Activated effector memory CD4-positive, alpha-beta T cell treated with Interleukin-2 at 50 U/mL for 16 hours (primary cell): ENCODE data around the gene SMIM27.
"Not testable (repeated sequence)": the region's sequence is repeated elsewhere in the genome, so short reads cannot be mapped to it uniquely, and the experiment has no call there.

Source experiments
- DNase-seq: peaks from one replicate; pipeline ENCODE4 v3.0.0-alpha.2; 2020

Gene SMIM27

DNA sequence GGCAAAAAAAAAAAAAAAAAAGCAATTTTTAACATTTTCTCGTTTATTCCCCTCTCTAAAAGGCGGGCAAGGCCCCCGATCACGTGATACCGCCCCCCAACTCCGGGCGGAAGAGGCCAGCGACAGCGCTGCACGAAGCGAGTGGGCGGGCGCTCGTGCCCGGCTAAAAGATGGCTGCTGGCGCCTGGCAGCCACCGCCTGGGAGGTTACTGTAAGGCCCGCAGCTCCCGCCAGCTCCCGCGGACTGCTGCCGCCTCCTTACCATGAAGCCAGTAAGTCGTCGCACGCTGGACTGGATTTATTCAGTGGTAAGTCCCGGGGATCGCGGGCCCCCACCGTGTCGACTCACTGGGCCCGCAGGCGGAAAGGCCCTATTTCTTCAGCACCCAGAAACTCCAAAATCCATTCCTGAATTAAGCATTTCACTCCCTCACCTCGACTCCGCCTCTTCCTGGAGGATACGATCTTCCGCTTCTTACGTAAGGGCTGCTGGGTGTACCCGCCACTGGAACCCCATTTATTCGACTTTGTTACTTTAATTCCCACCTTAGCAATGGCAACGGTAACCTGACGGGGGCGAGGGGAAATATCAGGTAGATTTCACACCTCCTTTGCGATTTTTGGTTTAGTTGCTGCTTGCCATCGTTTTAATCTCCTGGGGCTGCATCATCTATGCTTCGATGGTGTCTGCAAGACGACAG, at the start of gene SMIM27, which contains the start of gene TOPORS:
Gene SMIM27, plus strand, starts transcription at position 156 of the 701 bp plus-strand sequence. Its CDS starts 108 bp downstream, at position 264.
Gene TOPORS, minus strand, starts transcription at position 415 of the 701 bp plus-strand sequence. Its CDS starts 150 bp downstream, at position 265.
- DNase-seq = peak; percentile 83

DNA sequence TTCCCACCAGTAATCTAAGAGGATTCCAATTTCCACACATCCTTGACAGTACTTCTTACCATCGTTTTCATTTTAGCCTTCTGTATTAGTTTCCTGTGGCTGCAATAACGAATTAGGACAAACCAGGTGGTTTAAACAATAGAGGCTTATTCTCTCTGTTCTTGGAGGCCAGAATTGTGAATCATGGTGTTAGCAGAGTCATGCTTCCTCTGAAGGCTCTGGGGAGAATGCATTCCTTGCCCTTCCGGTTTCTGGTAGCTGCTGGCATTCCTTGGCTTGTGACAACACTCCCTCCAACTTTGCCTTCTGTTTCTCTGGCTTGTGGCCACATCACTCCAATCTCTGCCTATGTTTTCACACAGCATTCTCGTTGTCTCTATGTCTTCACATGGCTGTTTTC, 49.7 kb upstream of the SMIM27 start:
- DNase-seq = no peak

DNA sequence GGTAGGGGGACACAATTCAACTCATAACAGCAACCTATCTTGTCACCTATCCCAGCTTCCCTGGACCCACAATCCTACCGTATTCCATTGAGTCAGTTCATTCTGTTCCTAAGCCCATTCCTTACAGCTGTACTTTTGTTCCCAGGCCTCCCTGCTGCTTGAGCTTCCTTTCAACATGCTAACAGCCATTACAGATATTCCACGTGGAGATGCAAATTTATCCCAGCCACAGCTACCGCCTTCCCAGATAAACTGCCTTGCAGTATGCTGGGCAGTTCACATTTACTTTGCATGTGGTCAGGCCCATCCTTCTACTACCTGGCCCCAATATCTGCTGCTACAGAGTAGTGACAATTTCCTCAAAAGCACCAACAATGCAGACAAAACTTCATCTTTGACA, 49.1 kb upstream of the SMIM27 start:
- no peak for DNase-seq

GRCh38 chr9:32508728-32509127, 43.4 kb upstream of the SMIM27 start:
- no peak for DNase-seq

GRCh38 chr9:32516241-32516640, 35.9 kb upstream of the SMIM27 start:
- DNase-seq = no peak

DNA sequence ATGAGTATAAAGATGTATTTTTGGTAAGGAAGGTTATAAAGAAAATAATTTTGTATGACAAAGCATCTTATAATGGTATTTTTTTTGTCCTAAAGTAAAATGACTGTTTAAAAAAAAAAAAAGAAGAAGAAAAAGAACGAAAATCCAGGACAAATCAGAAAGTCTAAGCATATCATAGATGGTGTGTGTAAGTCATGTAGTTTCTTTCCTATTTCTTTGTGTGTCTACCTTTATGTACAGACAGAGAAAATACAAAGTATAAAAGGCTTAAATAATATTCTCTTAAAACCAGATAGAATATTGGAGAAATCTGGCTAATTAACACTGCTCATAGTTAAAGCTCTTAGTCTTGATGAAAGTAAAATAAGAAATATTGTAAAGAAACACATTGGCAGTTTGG, 33.9 kb upstream of the SMIM27 start:
- DNase-seq = no peak

DNA sequence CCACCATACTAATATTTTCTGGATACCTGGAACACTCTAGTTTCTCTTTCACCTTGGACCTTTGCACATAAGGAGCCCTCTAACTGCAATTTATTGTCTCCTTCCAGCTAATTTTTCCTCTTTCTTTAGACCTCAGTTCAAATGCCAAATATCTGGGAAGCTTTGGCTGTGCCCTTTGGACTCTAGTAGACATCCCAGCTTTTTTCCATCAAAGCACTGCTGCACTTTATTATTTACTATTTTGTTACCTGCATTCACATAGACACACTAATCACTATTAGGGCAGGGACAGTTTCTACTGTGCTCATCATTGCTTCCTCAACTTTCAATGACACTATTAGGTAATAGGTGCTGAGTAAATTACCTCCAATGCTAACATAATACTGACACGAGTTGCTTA, 28.2 kb upstream of the SMIM27 start:
- DNase-seq = no peak

GRCh38 chr9:32524558-32524891, 27.6 kb upstream of the SMIM27 start:
- DNase-seq = not testable (repeated sequence)

- no peak for DNase-seq
These were observed 27.0 kb upstream of the SMIM27 start for GRCh38 chr9:32524892-32525708.

DNA sequence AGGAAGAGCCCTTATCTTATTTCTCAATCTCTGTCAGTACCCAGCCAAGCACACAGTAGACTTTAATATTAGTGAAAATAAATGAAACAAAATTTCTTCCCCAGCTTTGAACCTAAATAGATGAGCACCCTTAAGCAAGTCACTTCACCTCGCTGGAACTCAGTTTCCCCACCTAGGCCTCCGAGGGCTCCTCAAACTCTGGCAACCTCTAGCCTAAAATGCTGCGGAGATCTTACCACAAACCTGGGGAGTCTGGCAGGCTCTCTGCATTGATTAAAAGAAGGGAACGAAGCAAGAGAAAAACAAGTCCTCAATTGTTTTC, 26.5 kb upstream of the SMIM27 start:
- no peak for DNase-seq

- DNase-seq = peak; percentile 68
These were observed 26.0 kb upstream of the SMIM27 start, which contains the start of gene RIGI for GRCh38 chr9:32526041-32526706. RIGI (minus strand) TSS chr9:32526196; CDS start chr9:32526166, 30 bp downstream.

GRCh38 chr9:32526707-32527048, 25.4 kb upstream of the SMIM27 start:
- DNase-seq = no peak

GRCh38 chr9:32533336-32533735, 18.8 kb upstream of the SMIM27 start:
- no peak for DNase-seq

DNA sequence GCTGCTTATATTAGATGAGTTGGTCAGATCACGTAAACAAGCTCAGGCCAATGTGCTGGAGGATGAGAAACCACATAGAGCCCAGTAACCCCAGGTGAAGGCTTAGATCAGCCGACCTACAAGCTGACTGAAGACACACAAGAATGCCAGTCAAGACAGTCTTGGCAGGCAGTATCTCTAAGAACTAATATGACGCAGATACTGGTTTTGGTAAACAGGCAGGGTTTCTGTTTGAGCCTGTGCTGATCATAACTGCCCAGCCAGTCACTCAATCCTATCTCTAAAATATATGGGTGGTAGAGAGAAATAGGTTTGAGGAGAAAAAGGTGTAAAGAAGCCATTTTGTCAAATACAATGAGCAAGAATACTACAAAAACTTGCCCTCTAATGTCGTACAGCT, 18.3 kb upstream of the SMIM27 start:
- no peak for DNase-seq

DNA sequence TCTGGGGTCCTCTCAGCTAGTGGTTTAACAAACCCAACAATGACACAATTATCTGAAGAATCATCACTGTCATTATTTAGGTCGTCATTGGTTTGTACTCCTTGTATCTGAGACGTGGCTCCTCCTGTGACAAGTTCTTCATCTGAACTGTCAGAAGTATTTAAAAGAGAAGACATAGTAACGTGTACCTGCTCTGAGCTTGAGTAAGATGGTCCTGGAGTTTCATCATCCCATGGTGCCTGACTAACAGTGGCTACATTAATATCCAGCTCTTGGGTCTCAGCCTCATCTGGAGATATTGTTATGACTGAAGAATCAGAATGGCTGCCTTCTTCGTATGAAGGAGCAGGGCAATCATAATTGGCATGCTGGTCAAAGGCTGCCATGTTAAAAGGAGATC, 9.1 kb upstream of the SMIM27 start:
- no peak for DNase-seq

DNA sequence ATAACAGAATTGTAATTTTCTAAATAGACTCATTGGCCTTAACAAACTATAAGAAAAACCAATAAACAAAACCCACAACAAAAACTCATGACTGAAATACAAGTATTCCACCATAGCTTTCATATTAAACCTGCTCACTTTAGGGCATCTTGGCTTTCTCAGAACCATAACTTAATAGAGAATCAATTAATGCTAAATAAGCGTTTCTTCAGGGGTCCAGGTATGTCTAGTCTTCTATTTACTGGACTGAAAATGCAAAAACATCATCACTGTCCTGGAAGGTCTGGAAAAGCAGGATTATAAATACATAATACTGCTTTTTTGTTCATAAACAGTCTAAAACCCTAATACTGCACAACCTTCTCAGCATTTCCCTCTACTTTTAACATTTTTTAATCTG, 6.2 kb upstream of the SMIM27 start:
- DNase-seq = no peak

DNA sequence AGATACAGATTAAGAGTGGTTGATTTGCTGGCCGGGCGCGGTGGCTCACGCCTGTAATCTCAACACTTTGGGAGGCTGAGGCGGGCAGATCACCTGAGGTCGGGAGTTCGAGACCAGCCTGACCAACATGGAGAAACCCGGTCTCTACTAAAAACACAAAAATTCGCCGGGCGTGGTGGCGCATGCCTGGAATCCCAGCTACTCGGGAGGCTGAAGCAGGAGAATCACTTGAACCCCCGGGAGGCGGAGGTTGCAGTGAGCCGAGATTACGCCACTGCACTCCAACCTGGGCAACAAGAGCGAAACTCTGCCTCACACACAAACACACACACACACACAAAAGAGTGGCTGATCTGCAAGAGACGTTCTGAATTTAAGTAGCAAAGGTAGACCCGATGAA, 3.9 kb upstream of the SMIM27 start:
- not testable (repeated sequence) for DNase-seq

DNA sequence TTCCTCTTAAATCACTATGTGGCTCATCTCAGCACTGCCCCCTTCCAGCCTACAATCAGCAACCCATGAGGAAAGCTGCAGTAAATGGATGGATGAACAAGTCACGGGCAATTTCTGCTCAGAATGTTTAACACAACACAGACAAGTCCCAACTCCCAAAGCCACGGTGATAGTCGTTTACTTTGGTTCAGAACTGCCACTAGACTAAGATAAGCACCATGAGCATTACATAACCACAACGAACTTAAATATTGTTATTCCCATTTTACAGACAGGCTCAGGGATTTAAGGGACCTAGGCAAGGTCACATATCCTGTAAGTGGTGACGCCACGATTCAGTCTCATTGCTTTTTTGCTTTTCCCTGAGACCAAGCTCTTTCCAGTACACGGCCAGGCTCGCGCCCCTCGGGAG, 2.0 kb upstream of the SMIM27 start:
- DNase-seq = no peak

DNA sequence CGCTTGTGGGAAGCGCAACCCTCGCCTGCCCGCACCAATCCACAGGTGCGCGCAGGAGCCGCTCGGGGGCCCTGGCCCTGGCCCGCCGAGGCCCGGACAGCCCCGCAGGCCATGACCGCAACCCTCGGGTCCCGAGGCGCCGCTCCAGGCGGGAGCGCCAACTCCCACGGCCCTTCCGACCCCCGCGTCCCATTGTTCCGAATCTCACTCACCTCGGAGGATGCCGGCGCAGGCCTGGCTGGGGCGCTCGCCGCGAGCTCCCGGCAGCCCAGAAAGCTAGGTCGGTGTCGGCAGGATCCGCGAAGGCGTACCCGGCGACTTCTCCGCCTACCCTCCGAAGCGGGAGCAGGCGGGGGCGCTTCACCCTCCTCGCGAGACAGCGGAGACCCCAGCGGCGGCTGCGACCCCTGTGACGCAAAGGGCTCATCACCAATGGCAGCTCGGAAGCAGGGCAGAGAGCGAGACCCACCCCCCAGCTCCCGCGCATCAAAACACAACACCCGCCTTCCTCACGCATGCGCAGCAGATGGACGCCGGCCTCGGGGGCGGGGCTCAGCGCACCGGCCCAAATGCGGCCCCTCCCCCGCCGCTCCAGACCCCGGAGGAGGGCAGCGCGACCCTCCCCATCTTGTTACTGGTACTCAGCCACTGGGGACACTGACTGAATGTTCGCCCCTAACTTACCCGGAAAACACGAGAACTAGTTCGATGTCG, 1.4 kb upstream of the SMIM27 start:
- peak; percentile 91 for DNase-seq

DNA sequence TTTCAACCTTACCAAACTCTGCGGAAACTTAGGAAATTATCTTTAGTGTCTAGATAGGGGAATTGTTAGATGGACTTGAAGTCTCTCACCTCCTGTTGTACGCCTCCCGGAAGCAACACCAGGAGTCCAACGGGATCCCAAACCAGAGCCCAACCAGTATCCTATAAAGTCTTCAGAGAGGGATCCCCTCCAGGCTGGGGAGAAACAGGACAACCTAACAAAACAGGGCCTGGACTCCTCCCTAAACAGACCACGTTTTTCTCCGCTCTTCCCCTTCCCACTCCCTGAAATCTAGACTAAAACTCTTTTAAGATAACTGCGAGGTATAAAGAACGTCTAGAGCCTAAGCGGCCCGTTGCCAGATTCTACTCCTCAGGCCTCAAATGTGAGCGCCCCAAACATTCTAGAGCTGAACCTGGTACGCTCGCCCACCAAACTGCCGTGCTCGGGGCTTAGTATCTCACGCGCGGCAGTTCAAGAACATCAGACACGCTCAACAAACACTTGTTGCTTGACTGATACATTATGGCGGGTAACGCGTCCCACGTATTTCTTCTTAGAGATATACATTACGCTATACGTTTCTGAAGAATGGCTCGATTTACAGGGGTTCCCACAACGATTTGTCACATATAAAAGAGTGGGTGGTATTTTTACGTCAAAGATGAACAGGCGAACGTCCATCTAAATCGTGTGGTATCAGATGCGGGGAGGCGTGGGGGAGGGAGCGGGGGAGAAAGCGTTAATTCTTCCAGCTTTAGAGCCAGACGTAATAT, 663 bp upstream of the SMIM27 start:
- peak; percentile 29 for DNase-seq

DNA sequence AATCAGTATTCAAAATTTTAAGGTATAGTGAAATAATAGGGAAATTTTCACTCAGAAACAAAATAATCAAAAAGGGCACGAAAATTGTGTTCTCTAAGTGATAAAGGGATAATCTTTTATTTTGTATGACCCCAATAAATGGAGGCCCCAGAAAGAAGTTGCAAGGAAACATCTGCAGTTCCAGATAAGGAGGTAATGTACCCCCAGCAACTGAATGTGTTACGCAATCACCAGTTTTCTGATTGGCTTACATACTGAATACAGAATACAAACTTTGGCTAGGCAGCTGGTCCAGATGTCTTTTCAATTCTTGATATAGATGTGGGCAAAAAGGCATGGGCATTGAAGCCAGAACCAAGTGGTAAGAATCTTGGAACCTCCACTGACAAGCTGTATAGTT, 2.0 kb downstream of the SMIM27 start:
- DNase-seq = no peak

- DNase-seq = no peak
These were observed 2.5 kb downstream of the SMIM27 start for GRCh38 chr9:32554591-32554990.
